ENCODE measurements around the gene PRMT9.
A peak's percentile ranks its signal among the peaks of the same experiment; 100 is the strongest.

PRMT9 gene

DNA sequence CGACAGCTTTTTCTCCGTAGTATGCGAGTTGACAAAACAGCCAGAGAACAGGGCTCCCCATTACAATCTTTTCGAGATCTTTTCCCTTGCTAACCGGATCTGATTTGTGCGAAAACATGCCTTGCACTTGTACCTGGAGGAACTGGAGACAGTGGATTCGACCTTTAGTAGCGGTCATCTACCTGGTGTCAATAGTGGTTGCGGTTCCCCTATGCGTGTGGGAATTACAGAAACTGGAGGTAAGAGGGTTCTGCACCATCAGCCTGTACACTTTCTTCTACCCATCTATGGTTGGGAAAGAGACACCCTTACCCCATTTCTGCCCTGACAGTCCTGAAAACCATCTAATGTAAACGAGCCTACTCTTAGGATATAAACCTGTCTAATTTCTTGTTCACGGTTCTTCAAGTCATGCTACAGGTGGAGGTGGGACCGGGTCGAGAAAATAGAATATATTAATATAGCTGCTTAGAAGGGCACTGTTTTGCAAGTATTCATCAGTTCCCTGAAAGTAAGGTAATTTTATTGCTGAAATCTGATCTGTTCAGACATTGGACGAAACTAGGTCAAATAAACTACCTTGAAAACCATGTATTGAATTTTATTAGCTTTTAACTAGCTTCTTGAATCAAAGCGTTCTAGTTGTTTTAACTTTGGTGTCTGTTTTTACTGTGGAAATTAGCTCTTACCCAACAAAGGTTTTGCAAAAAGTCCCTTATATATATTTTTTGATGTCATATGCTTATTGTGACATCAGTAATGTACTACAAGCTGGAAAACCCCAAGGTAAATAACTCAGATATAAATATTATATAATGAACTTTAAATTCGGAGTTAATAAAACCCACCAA lies 65.9 kb downstream of the PRMT9 start:
- DNase-seq = no peak

DNA sequence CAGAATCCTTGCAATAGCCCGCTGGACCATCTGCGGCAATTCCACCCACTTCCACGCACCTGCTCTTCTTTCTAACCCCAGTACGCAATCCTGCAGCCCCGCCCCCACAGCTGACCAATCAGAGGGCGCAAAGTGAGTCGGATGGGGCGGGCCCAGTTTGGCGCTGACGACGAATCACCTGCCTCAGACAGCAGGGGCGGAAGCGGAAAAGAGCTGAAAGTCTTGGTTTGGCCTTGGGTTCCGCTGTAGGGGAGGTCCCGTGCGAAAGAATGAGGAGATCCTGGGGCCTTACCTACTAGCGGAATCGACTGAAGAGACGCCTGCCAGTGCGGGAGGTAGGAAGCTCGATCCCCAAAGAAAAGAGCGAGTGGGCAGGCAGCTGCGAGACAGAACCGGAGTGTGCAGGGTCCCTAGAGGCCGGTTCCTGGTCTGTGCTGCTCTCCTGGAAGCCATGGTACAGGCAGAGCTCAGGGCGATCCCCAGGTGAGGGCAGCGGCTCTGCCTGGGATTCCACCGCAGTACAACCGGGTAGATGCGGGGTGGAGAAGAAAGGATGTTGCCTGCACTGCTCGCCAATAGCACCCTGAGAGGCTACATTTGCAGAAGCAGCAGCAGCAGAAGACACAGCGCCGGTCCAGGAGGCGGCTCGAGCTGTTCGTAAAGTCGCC lies 66.7 kb downstream of the PRMT9 start, which contains the start of gene TMEM184C:
TMEM184C (plus strand) TSS at position 225 of the 668 bp plus-strand sequence. CDS start 560 bp downstream, outside the sequence.
- peak; percentile 83 for DNase-seq

DNA sequence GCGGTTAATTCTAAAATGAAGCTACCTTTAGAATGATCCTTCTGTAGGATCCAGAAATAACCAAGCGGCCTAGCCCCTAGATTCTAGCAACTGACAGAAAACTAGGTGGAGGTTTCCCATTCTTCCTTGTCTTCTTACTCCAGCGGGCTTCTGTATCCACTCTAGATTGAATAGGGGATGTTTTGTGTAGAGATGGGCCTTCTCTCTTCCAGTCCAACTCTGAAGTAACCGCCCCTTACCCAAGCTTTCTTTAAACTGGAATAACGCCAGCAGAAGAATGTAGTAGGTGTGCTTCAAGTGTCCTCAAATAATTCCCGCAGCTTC lies 67.2 kb downstream of the PRMT9 start:
- no peak for DNase-seq

DNA sequence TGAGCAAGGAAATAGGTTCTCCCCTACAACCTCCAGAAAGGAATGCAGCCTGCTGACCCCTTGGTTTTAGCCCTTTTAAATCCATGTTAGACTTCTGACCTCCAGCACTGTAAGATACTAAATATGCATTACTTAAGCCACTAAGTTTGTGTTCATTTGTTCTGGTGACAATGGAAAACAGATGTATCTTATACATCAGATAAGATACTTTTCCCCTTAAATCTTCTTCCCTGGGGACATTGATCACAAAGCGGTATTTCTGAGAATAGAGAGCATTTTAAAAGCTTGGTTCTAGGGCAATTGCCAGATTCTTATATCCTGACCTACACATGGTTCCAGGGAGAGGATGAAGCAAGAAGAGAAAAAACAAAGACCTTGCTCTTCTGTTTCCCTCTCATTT lies 73.3 kb downstream of the PRMT9 start:
- DNase-seq = no peak

DNA sequence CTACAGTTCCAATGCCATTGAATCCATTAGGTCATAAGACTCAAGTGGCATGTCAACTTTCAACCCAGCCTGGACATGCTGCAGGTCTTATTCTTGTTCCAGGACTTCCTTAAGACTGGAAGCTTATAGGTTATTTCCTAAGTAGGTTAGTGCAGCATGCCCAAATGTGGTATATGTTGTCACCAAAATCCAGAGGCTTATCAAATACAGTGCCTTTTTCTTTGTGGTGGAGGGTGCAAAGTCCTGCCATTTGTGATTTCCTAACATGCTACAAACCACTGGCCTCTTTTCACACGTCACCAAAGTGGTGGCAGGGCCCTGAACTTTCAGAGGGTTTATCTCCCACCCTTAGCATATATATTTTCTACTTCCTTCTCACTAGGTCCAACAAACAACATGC lies 76.5 kb downstream of the PRMT9 start:
- no peak for DNase-seq

DNA sequence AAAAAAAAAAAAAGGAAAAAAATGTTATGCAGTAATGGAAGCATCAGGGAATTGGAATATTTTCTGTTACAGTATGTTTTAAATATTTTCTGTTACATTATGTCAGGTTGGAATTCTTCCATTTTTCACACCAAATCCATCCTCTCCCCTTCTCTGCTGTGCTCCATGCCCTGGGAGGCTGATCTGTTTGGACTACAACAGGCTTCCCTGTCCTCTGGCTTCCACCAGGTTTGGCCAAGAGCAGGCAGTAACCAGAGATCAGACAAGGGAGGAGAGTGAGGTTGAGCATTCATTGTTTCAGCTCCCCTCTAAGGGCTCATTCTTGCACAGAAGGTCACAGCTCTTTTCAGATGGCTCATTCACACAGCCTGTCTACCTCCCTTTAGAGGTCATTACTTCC lies 78.5 kb downstream of the PRMT9 start:
- DNase-seq = no peak

DNA sequence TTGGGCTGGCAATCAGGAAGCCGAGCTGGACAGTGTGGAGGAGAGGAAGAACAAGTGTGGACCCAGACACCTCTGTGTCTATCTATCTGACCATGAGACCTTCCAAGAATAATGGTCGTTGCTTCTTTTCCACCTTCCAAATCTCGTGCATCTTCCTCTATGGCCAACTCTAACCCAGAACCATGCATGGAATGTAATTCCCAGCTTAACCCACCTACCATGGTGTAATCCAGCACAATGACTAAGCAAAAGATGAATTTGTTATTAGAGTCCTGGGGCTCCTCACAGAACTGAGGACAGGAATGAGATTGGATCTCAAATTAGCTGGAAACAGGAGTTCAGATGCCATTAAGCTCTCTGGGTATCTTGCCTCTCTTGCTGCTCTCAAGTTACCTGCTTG lies 84.2 kb downstream of the PRMT9 start:
- DNase-seq = peak; percentile 32

DNA sequence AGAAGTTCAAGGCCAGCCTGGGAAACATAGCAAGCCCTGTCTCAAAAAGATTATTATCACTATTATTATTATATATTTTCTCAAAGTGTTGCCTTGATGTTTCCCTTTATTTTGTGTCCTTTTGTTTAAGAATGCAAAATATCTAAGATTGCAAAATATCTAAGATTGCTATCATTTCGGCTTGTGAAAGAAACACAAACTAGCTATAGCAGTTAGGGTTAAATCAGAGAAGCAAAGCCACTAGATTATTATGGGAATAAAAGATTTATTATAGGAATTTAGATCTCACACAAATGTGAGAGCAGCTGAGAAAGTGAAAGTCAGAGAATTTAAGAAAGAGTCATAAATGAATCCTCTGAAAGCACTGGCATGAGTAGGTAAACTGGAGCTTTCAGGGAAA lies 84.8 kb downstream of the PRMT9 start:
- DNase-seq = no peak

DNA sequence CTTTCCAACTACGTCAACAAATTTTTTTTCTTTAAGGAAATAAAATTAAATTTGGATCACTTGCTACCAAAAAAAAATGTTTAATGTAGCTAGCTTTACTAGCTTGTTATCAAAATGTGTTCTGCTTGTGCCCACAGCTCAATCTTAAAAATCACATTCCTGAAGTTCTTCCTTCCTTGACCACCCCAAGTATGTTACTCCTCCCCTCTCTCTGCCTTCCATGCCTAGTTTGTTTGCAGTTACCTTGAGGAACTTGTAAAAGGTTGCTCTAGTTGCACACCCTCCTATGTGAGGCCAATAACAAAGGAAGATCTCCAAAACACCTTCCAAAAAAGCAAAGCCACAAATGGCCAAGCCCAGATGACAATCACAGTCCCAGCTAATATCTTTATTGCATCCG lies 86.4 kb downstream of the PRMT9 start:
- DNase-seq = no peak

DNA sequence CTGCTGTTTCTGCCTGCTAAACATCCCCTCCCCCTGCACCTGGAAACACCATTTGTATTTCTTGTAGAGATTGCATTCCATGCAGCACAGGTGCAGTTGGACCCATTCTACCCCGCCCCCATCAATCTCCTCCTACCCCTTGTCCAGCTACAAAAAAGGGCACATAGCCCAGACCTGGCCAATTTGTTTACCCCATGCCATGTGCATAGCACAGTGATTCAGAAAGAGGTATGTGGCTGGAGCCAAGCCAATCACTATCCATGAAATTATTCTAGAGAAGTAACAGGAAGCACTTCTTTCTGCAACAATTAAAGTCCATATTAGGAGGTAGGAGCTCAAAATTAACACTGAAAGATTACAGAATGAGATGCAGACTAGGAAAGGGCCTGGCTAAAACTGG lies 87.0 kb downstream of the PRMT9 start:
- peak; percentile 81 for DNase-seq

DNA sequence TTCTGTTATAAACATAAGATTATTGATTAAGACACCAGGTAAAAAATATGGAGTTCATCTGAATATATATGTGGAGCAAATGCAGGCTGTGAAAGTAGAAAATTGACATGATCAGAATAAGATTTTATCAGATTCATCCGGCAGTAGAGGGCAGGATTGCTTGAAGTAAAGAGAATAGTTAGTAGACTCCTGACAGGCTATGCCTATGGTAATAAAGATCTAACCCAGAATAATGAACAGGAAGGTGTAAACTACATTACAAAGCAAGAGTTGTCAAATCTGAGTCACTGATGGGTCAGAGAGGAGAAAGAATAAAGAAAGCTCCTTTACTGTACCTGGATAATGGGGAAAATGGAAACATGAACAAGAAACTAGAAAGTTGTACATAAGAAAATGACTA lies 87.6 kb downstream of the PRMT9 start:
- DNase-seq = peak; percentile 25

DNA sequence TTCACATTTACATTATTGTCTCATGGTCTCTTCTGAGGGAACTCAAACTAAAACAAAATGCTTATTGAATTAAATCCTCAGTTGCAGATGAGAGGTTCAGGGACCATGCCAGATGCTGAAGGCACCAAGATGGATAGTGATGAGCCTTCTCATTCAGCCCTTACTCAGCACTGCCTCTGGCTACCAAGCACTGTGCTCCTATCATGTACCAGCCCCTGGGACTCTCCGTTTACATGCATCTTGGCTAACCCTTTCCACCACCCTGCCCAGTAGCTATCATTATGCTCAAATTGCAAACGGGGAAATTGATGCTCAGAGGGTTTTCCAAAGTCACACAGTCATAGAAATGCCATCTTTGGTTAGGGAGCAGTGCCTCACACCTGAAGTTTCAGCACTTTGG lies 89.4 kb downstream of the PRMT9 start:
- no peak for DNase-seq

DNA sequence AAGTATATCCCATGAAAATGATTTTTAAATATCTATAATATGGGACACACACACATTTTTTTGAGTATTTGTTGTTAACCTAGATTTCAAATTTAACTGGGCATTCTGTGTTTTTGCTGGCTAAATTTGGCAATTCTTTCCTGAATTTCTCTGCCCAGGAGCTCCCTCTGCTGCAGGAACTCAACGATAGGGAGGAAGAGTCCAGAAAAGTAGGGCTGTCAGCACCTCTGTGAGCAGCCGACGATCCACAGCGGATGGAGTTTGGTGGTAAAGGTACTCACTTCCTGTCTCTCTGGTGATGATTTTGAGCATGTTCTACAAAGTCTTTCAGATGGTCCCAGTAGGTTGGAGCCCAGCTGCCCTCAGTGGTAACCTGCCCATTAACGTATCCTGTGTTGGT lies 89.9 kb downstream of the PRMT9 start:
- no peak for DNase-seq

DNA sequence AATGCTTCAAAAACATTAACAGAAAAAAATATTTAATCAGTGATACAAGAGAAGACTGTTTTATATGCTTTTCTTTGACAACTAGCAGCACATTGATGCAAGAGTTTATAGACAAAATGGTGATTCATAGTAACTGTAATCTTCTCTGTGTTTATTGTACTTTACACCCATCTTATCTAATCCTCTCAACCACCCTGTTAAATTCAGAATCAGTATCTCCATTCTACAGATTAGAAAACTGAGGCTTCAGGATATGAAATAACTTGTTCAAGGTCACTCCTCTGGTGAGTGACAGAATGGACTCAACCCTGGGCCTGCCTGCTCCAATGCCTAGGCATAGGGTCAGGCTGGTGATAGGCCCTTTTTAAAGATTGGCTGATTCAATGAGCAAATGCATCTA lies 92.9 kb downstream of the PRMT9 start:
- peak; percentile 23 for DNase-seq

DNA sequence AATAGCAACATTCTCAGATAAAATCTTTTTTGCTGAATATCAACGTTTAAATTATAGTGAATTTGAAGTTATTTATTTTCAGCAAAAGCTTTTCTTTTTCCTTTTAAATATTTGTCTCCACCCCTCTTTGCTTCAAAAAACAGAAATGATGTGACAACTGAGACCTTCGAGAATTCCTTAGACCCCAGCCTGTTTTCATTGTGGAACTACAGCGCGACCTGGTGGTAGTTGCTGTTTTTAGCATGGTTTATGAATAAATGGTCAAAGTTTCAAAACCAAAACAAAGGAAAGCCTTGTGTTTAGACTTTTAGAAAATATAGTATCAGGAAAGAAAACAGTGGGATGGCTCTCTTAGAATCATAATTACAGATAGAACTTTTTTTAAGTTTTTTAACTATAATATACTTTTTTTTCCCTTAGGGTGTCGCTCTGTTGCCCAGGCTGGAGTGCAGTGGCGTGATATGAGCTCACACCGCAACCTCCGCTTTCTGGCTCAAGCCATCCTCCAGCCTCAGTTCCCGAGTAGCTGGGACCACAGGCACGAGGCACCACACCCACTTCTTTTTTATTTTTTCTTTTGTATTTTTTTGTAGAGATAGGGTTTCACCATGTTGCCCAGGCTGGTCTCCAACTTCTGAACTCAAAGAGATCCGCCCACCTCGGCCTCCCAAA lies 93.6 kb downstream of the PRMT9 start:
- no peak for DNase-seq

DNA sequence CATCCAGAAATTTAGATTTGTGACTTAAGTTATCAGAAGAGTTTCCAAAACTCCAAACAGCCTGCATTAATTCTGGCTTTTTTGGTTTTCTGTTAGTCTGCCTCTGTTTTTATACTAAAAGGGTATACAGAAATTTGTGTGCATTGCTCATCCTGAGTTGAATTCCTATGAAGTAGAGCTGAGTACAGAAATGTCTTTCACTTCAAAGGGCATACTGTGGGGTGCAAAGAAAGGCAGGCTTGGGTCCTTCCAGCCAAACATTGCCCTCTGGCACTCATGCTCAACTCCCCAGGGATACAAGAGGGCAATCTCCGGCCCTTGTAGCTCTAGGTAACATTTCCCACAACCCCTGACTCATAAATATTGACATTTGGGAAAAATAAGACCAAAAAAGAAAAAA lies 94.4 kb downstream of the PRMT9 start:
- no peak for DNase-seq
